T-cell (primary cell): ENCODE measurements around the gene FAM50A. TPM values are rescaled to one million over a fixed set of nuclear protein-coding genes. Genes with fewer than 3 reads are reported as not detected.

Source experiments
- ATAC-seq, 4 experiments: fragments of 200-7000 bp in 3 of 4; fragments of 150-1000 bp in 1 of 4; cut with Tn5 transposase; replicated peaks in 1 of 4; 1 replicate in 3 of 4; 2 replicates in 1 of 4; pipeline ENCODE4 v1.10.0; 2021; ENCODE audit warnings: moderate library complexity in 3 of 4, mild to moderate bottlenecking in 2 of 4, moderate number of reproducible peaks in 1 of 4
- CTCF ChIA-PET, 2 donors: fragments of 300-600 bp; sonication (Branson Sonifier 250); formaldehyde crosslinking; loops; one replicate each; lab custom pipeline; 2022; ENCODE audit warnings: antibody characterized with exemption in 2 of 2; lab: Charles Lee
- POLR2A ChIA-PET, 2 donors: fragments of 300-600 bp; sonication (Branson Sonifier 250); formaldehyde crosslinking; loops; one replicate each; lab custom pipeline; 2022; ENCODE audit warnings: antibody characterized with exemption in 2 of 2; lab: Charles Lee
- DNase-seq, 35 experiments: peaks; one replicate each; pipeline versions ENCODE4 v3.0.0 to v3.0.0-alpha.2; 2013 to 2023
- H3K27ac ChIP-seq: one replicate; pipeline ENCODE4 v1.5.1; 2013; ENCODE audit warnings: low read length
- H3K27me3 ChIP-seq, 2 experiments: replicated peaks in 1 of 2; 1 replicate in 1 of 2; 2 replicates in 1 of 2; pipeline versions ENCODE4 v1.6.1 to v1.7.0; 2013; ENCODE audit warnings: low read length in 1 of 2, mixed read lengths in 1 of 2; ENCODE audit not compliant: control insufficient read depth in 2 of 2, insufficient read depth in 2 of 2; ENCODE audit errors: extremely low read depth in 1 of 2
- H3K36me3 ChIP-seq, 2 donors: 1 replicate in 1 of 2; 2 replicates in 1 of 2; pipeline versions ENCODE4 v1.6.1 to v1.7.0; 2013; ENCODE audit warnings: low read length in 1 of 2; ENCODE audit not compliant: control insufficient read depth in 2 of 2, insufficient read depth in 1 of 2; ENCODE audit errors: extremely low read depth in 1 of 2
- H3K4me1 ChIP-seq, 2 experiments: 1 replicate in 1 of 2; 2 replicates in 1 of 2; pipeline versions ENCODE4 v1.6.1 to v1.7.0; 2013; ENCODE audit warnings: low read length in 2 of 2, mixed read lengths in 1 of 2; ENCODE audit not compliant: insufficient read depth in 2 of 2, control insufficient read depth in 1 of 2; ENCODE audit errors: extremely low read depth in 1 of 2
- H3K4me3 ChIP-seq, 2 donors: 1 replicate in 1 of 2; 2 replicates in 1 of 2; pipeline versions ENCODE4 v1.5.1 to v1.7.0; 2013; ENCODE audit warnings: mild to moderate bottlenecking in 2 of 2, low read length in 1 of 2, moderate library complexity in 1 of 2; ENCODE audit not compliant: control insufficient read depth in 1 of 2; ENCODE audit errors: extremely low read depth in 1 of 2
- H3K9me3 ChIP-seq: 2 replicates; pipeline ENCODE4 v1.7.0; 2013
- H3K27ac Mint-ChIP-seq, 2 donors: one replicate each; pipeline ENCODE4 v1.8.0; 2020 to 2021; ENCODE audit warnings: mild to moderate bottlenecking in 2 of 2, mixed read lengths in 2 of 2
- H3K27me3 Mint-ChIP-seq, 2 donors: one replicate each; pipeline ENCODE4 v1.8.0; 2021 to 2022; ENCODE audit warnings: mixed read lengths in 2 of 2
- H3K36me3 Mint-ChIP-seq: one replicate; pipeline ENCODE4 v1.8.0; 2021; ENCODE audit warnings: mixed read lengths
- H3K4me1 Mint-ChIP-seq, 3 donors: one replicate each; pipeline ENCODE4 v1.8.0; 2020 to 2022; ENCODE audit warnings: mixed read lengths in 3 of 3, mild to moderate bottlenecking in 1 of 3
- H3K4me3 Mint-ChIP-seq, 3 donors: one replicate each; pipeline ENCODE4 v1.8.0; 2020 to 2022; ENCODE audit warnings: mild to moderate bottlenecking in 3 of 3, mixed read lengths in 3 of 3, moderate library complexity in 3 of 3
- H3K9me3 Mint-ChIP-seq, 3 donors: one replicate each; pipeline ENCODE4 v1.8.0; 2020 to 2022; ENCODE audit warnings: mixed read lengths in 3 of 3
- WGBS: methylation state at CpG from one replicate; pipeline ENCODE4 v1.1.5; 2013; ENCODE audit warnings: missing lambda C conversion rate; ENCODE audit not compliant: insufficient coverage; 5-methylcytosine and 5-hydroxymethylcytosine counted together
- total RNA-seq, 35 experiments: library from RNA in 6 of 35; stranded (reverse) in 6 of 35; fragments of 120-200 nt in 1 of 35; gene quantifications; one replicate each; pipeline versions ENCODE4 v1.2.1 to v1.2.4 and lab custom pipeline; 2013 to 2026

Gene FAM50A
- total RNA-seq, 5 donors from 2014 or later (not counting 1 experiment from before 2014, with no cell fraction given) = 34.9 to 60.5 (median 51.9) TPM

GRCh38 chrX:154486396-154487207, 42.7 kb downstream of the FAM50A start, which contains the start of gene UBL4A:
Gene UBL4A, minus strand, starts transcription at chrX:154486615. Its CDS starts 31 bp downstream, at chrX:154486584.
- 0% methylated on average over 46 of the region's 95 CpGs for WGBS
- H3K27me3 ChIP-seq = no peaks in the 10 kb centered on the region
- no peaks in the 10 kb centered on the region for H3K9me3 ChIP-seq
- H3K9me3 Mint-ChIP-seq = no peaks in the 10 kb centered on the region
- H3K4me3 ChIP-seq = peak within 1 kb of the TSS in 1 of 2 donors; percentile 56
- DNase-seq = peak in 23 of 35 experiments; percentile 10 to 72 (median 29)
- peaks cover 0 to 12% of the 10 kb centered on the region in 2 donors for H3K27me3 Mint-ChIP-seq
- H3K36me3 Mint-ChIP-seq = no peaks in the 10 kb centered on the region
- H3K4me3 Mint-ChIP-seq = peak within 1 kb of the TSS; percentile 75 to 82 (median 79)
- peak within 1 kb of the TSS; percentile 85 to 86 for H3K27ac Mint-ChIP-seq
- peak; percentile 30 to 44 (median 37) for ATAC-seq
- H3K4me1 Mint-ChIP-seq = peaks cover 28 to 39% (median 39%) of the 10 kb centered on the region in 3 donors
- H3K27ac ChIP-seq = peak within 1 kb of the TSS; percentile 53
- CTCF ChIA-PET = no interaction called here
- peaks cover 0 to 24% of the 10 kb centered on the region in 2 donors for H3K36me3 ChIP-seq
- POLR2A ChIA-PET = no interaction called here
- peaks cover 0 to 69% of the 10 kb centered on the region in 2 experiments for H3K4me1 ChIP-seq

- Mint-ChIP-seq H3K9me3 (no peaks in the 10 kb centered on the region), H3K4me1 (peaks cover 22 to 39% (median 34%) of the 10 kb centered on the region in 3 donors), H3K27me3 (peaks cover 0 to 4% of the 10 kb centered on the region in 2 donors), H3K27ac (peak overlapping the region; percentile 27 to 85), H3K36me3 (no peaks in the 10 kb centered on the region), H3K4me3 (peak overlapping the region; percentile 21 to 82 (median 79))
- CTCF ChIA-PET = no interaction called here
- H3K27ac ChIP-seq = peak overlapping the region; percentile 47
- 96% methylated on average over 22 of the region's 28 CpGs for WGBS
- POLR2A ChIA-PET = interaction anchor here in 1 of 2 donors (0.7 kb wide), 1 partner anchor 49 kb away, joined by 3 read pairs; no protein-coding TSS in a partner anchor
- DNase-seq = no peak
- H3K4me3 ChIP-seq = no peak overlapping the region
- H3K4me1 ChIP-seq = peaks cover 0 to 69% of the 10 kb centered on the region in 2 experiments
- ATAC-seq = no peak
- no peaks in the 10 kb centered on the region for H3K9me3 ChIP-seq
- peaks cover 0 to 24% of the 10 kb centered on the region in 2 donors for H3K36me3 ChIP-seq
- no peaks in the 10 kb centered on the region for H3K27me3 ChIP-seq
Measured at GRCh38 chrX:154487518-154488290, 43.8 kb downstream of the FAM50A start.

DNA sequence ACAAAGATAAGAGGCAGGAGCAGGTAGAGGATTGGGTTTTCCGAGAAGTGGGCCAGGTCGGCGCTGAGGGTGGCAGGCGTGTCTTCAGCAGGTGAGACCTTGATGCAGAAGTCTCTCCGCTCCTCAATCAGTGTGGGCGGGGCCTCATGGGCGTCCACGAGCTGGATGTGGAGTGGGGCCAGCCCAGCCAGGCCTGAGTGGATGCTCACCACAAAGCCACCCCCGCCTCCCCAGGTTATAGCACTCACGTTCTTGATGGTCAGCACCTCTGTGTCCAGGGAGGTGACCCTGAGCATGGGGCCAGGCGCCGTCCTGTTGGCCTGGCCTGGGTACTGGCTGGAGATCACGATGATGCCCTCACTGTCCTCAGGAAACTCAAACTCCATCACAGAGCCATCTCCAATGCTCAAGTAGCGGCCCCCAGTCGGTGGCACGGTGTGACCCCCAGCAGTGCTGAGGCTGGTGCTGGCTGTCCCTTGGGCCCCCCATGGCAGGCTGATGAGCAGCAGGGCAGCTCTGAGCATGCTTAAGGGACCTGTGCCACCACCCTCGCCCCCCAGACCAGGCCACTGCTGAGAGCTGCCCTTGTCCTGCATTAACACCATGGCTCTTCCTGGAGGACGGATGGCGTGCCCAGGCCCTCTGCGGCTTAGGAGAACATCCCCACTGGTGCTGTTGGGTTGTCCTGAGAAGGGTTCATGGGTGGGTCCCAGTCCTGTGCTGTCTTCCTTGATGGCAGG, 44.6 kb downstream of the FAM50A start:
- no peaks in the 10 kb centered on the region for H3K27me3 ChIP-seq
- no peak for DNase-seq
- no peak overlapping the region for H3K27ac ChIP-seq
- H3K36me3 Mint-ChIP-seq = no peaks in the 10 kb centered on the region
- WGBS = 93% methylated on average over 3 of the region's 20 CpGs
- no peak overlapping the region for H3K4me3 ChIP-seq
- ChIA-PET POLR2A (no interaction called here), CTCF (no interaction called here)
- peaks cover 0 to 24% of the 10 kb centered on the region in 2 donors for H3K36me3 ChIP-seq
- no peaks in the 10 kb centered on the region for H3K9me3 ChIP-seq
- ATAC-seq = no peak
- no peaks in the 10 kb centered on the region for H3K9me3 Mint-ChIP-seq
- peak overlapping the region in 1 of 2 donors; percentile 92 for H3K27ac Mint-ChIP-seq
- peak overlapping the region in 1 of 3 donors; percentile 86 for H3K4me3 Mint-ChIP-seq
- peaks cover 0 to 62% of the 10 kb centered on the region in 2 experiments for H3K4me1 ChIP-seq
- H3K27me3 Mint-ChIP-seq = peaks cover 0 to 4% of the 10 kb centered on the region in 2 donors
- H3K4me1 Mint-ChIP-seq = peaks cover 18 to 35% (median 31%) of the 10 kb centered on the region in 3 donors

DNA sequence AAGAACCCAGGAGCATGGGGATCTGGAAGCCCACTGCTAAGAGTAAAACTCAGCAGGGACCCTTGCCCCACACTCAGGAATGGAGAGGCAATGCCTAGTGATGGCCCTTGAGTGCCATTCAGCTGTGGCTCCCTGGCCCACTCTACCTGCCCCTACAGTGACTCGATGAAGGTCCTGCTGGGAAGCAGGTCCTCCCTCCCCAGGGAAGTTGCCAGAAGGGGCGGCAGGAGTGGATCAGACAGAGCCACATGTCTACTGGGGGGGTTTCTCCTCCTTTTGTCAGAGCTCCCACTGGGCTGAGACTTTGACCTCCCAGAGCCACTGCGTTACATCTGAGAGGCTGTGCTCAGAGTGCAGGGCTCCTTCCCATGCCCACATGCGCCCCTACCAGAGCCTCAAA, 45.2 kb downstream of the FAM50A start:
- Histone ChIP-seq H3K27me3 (no peaks in the 10 kb centered on the region), H3K27ac (peak overlapping the region; percentile 46), H3K4me3 (peak overlapping the region in 1 of 2 donors; percentile 68), H3K4me1 (peaks cover 0 to 56% of the 10 kb centered on the region in 2 experiments), H3K36me3 (peaks cover 0 to 22% of the 10 kb centered on the region in 2 donors), H3K9me3 (no peaks in the 10 kb centered on the region)
- DNase-seq = no peak
- peak overlapping the region; percentile 80 to 87 (median 86) for H3K4me3 Mint-ChIP-seq
- no peak for ATAC-seq
- H3K4me1 Mint-ChIP-seq = peaks cover 15 to 30% (median 29%) of the 10 kb centered on the region in 3 donors
- peak overlapping the region; percentile 89 to 92 for H3K27ac Mint-ChIP-seq
- ChIA-PET CTCF (no interaction called here), POLR2A (interaction anchor here in 1 of 2 donors (0.5 to 0.6 kb wide), 2 partner anchors 108 to 701 kb away, joined by 4 to 8 read pairs; no protein-coding TSS in a partner anchor)
- H3K9me3 Mint-ChIP-seq = no peaks in the 10 kb centered on the region
- no peaks in the 10 kb centered on the region for H3K36me3 Mint-ChIP-seq
- no CpG with 5 or more reads among the region's 4 CpGs for WGBS
- H3K27me3 Mint-ChIP-seq = peaks cover 0 to 4% of the 10 kb centered on the region in 2 donors

DNA sequence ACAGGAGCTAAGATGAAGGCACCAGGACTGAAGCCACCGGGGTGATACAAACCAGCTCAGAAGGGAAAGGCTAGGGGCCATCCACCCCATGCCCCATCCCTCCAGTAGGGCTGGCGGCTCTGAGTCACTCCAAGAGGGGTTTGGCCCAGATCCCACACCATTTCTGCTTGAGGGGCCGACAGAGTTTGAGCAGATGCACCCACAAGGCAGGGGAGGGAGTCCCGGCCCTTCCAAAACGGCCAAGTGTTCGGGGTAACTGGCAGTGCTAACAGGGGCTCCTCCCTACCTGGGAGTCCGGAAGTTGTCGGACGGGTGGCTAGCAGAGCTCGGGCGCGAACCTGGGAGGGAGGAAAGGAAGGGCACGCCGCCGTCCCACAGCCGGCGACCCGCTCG, 46.1 kb downstream of the FAM50A start:
- H3K36me3 ChIP-seq = peaks cover 0 to 13% of the 10 kb centered on the region in 2 donors
- peak overlapping the region; percentile 89 to 92 for H3K27ac Mint-ChIP-seq
- peak overlapping the region; percentile 46 for H3K27ac ChIP-seq
- peak in 3 of 35 experiments; percentile 11 to 27 (median 18) for DNase-seq
- 0% methylated on average over 6 of the region's 19 CpGs for WGBS
- H3K4me1 ChIP-seq = peaks cover 0 to 47% of the 10 kb centered on the region in 2 experiments
- ChIA-PET CTCF (no interaction called here), POLR2A (interaction anchor here (0.5 to 1.1 kb wide), 4 partner anchors 47 to 521 kb away, joined by 3 to 5 read pairs (median 4); no protein-coding TSS in a partner anchor)
- H3K9me3 ChIP-seq = no peaks in the 10 kb centered on the region
- H3K4me1 Mint-ChIP-seq = peaks cover 15 to 26% (median 23%) of the 10 kb centered on the region in 3 donors
- peaks cover 0 to 4% of the 10 kb centered on the region in 2 donors for H3K27me3 Mint-ChIP-seq
- peak overlapping the region; percentile 80 to 87 (median 86) for H3K4me3 Mint-ChIP-seq
- H3K36me3 Mint-ChIP-seq = no peaks in the 10 kb centered on the region
- H3K4me3 ChIP-seq = peak overlapping the region; percentile 33 to 68
- H3K27me3 ChIP-seq = no peaks in the 10 kb centered on the region
- no peaks in the 10 kb centered on the region for H3K9me3 Mint-ChIP-seq
- ATAC-seq = peak in 3 of 4 experiments; percentile 12 to 29 (median 21)
